RWPE2 (cell line): ENCODE results near the gene APP.

Experiments
- ATAC-seq: fragments of 200-7000 bp; cut with Tn5 transposase; 3 replicates; pipeline ENCODE4 v1.9.1; 2021; ENCODE audit warnings: low read depth
- DNase-seq: peaks from one replicate; pipeline ENCODE4 v3.0.0-alpha.2; 2020; ENCODE audit warnings: low spot score
- H3K27ac ChIP-seq: fragments of 450-650 bp; 2 replicates; pipeline ENCODE4 v1.5.1; 2017; ENCODE audit warnings: mild to moderate bottlenecking; ENCODE audit not compliant: poor library complexity, severe bottlenecking
- H3K27me3 ChIP-seq: fragments of 250-450 bp; sonication (Bioruptor Pico); 2 replicates; pipeline ENCODE4 v1.5.1; 2021; ENCODE audit warnings: mild to moderate bottlenecking, moderate library complexity; ENCODE audit not compliant: insufficient read depth, poor library complexity, severe bottlenecking
- H3K36me3 ChIP-seq: fragments of 250-450 bp; sonication (Bioruptor Pico); 2 replicates; pipeline ENCODE4 v1.5.1; 2020; ENCODE audit warnings: low read depth, mild to moderate bottlenecking, moderate library complexity
- H3K4me1 ChIP-seq: fragments of 250-450 bp; sonication (Bioruptor Pico); 2 replicates; pipeline ENCODE4 v1.5.1; 2021; ENCODE audit warnings: mild to moderate bottlenecking, moderate library complexity; ENCODE audit not compliant: insufficient read depth, poor library complexity, severe bottlenecking
- H3K4me3 ChIP-seq: fragments of 250-450 bp; sonication (Bioruptor Pico); 2 replicates; pipeline ENCODE4 v1.5.1; 2021; ENCODE audit warnings: mild to moderate bottlenecking, moderate library complexity; ENCODE audit not compliant: severe bottlenecking
- H3K9me3 ChIP-seq: fragments of 250-450 bp; sonication (Bioruptor Pico); 2 replicates; pipeline ENCODE4 v1.5.1; 2021; ENCODE audit warnings: mild to moderate bottlenecking, moderate library complexity; ENCODE audit not compliant: severe bottlenecking
- CTCF ChIP-seq: fragments of 450-650 bp; IDR thresholded peaks from one replicate; pipeline ENCODE4 v1.5.1; 2017; ENCODE audit warnings: mild to moderate bottlenecking, moderate library complexity; ENCODE audit not compliant: poor library complexity, severe bottlenecking

Gene APP

GRCh38 chr21:25980710-25981109, 189.9 kb downstream of the APP start:
- H3K36me3 ChIP-seq, result peaks cover 65% of the 10 kb centered on the region
- peak; percentile 95 for ATAC-seq
- H3K4me1 ChIP-seq, result peaks cover 13% of the 10 kb centered on the region
- no peaks in the 10 kb centered on the region for H3K9me3 ChIP-seq
- no peak overlapping the region for H3K27ac ChIP-seq
- no peak overlapping the region for H3K4me3 ChIP-seq
- H3K27me3 ChIP-seq, result no peaks in the 10 kb centered on the region
- DNase-seq, result peak; percentile 67
- TF ChIP-seq CTCF, result no peak

- Histone ChIP-seq H3K27me3 (no peaks in the 10 kb centered on the region), H3K4me3 (no peak overlapping the region), H3K27ac (no peak overlapping the region), H3K36me3 (peaks cover 70% of the 10 kb centered on the region), H3K9me3 (no peaks in the 10 kb centered on the region), H3K4me1 (peaks cover 13% of the 10 kb centered on the region)
- no peak for TF ChIP-seq CTCF
- no peak for DNase-seq
- ATAC-seq, result no peak
Observed at GRCh38 chr21:25979845-25980616, 190.5 kb downstream of the APP start.

DNA sequence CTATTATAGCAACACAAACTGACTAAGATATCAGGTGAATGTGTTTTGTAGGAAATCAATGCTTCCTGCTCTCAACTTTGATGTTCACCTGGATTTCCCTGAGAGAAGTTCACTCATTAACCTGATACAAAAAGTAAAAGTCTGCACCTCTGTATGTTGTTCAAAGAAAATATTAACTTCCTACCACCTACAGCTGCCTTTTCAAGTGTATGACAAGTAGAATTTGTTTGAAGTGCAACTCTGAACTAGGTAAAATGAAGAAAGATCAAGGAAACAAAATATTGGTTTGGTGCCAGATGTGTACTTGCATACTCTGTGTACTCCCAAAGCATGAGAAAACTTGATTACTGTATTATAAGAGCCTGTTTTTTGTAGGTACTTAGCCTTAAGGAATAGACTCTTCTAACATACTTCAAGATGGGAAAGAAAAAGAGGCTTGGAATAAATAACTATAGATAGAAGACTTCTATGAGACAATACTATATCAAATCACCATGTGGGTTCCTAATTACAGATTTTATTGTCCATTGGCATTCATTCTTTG, 193.4 kb downstream of the APP start:
- no peak for ATAC-seq
- no peak for TF ChIP-seq CTCF
- H3K36me3 ChIP-seq, result peaks cover 86% of the 10 kb centered on the region

GRCh38 chr21:25974964-25975363, 195.6 kb downstream of the APP start:
- TF ChIP-seq CTCF, result no peak
- no peaks in the 10 kb centered on the region for H3K4me1 ChIP-seq
- no peak overlapping the region for H3K4me3 ChIP-seq
- ATAC-seq (no peak), DNase-seq (no peak)
- no peak overlapping the region for H3K27ac ChIP-seq
- peaks cover 90% of the 10 kb centered on the region for H3K36me3 ChIP-seq
- no peaks in the 10 kb centered on the region for H3K27me3 ChIP-seq
- H3K9me3 ChIP-seq, result no peaks in the 10 kb centered on the region

More for the DNA sequence above, 193.4 kb downstream of the APP start:
- Histone ChIP-seq H3K27ac (no peak overlapping the region), H3K27me3 (no peaks in the 10 kb centered on the region), H3K4me3 (no peak overlapping the region), H3K9me3 (no peaks in the 10 kb centered on the region), H3K4me1 (peaks cover 13% of the 10 kb centered on the region)
- DNase-seq, result no peak
